Left ventricle myocardium inferior (tissue), 1 donor: ENCODE data around the gene PKDREJ. TPM values are rescaled to one million over a fixed set of nuclear protein-coding genes. Genes with fewer than 3 reads are reported as not detected.

Source experiments
- DNase-seq: peaks from one replicate; pipeline ENCODE4 v3.0.0-alpha.2; 2020
- H3K27ac ChIP-seq: fragments of 200-600 bp; replicated peaks from 2 replicates; pipeline ENCODE4 v1.8.0; 2021
- H3K27me3 ChIP-seq: fragments of 200-600 bp; 2 replicates; pipeline ENCODE4 v1.8.0; 2021; ENCODE audit warnings: low read depth
- H3K36me3 ChIP-seq: fragments of 200-600 bp; 2 replicates; pipeline ENCODE4 v1.8.0; 2021
- H3K4me1 ChIP-seq: fragments of 200-600 bp; 2 replicates; pipeline ENCODE4 v1.8.0; 2021
- H3K4me3 ChIP-seq: fragments of 200-600 bp; 2 replicates; pipeline ENCODE4 v1.8.0; 2021; ENCODE audit warnings: mild to moderate bottlenecking, moderate library complexity
- H3K9me3 ChIP-seq: fragments of 200-600 bp; replicated peaks from 2 replicates; pipeline ENCODE4 v1.8.0; 2021
- CTCF ChIP-seq: fragments of 200-600 bp; IDR thresholded peaks from 2 replicates; pipeline ENCODE4 v1.8.0; 2021; ENCODE audit warnings: antibody characterized with exemption, mild to moderate bottlenecking, borderline replicate concordance
- intact Hi-C: fragments of 100-400 bp; cut with micrococcal nuclease; formaldehyde crosslinking; loops from one replicate; pipeline ENCODE4 v1.11.0; 2022
- total RNA-seq: library from RNA; stranded (reverse); fragmentation: NEBNext Ultra II Directional; extraction: Animal tissue kit (Norgen Biotek cat#: 25700); gene quantifications from one replicate; pipeline ENCODE4 v1.2.1, GENCODE V29; 2021
- donor health status: DM: no; HTN: yes; CAD: no; lungs with severe emphysema.

PKDREJ gene
- total RNA-seq, 1 donor from 2014 or later = 0.08 TPM

DNA sequence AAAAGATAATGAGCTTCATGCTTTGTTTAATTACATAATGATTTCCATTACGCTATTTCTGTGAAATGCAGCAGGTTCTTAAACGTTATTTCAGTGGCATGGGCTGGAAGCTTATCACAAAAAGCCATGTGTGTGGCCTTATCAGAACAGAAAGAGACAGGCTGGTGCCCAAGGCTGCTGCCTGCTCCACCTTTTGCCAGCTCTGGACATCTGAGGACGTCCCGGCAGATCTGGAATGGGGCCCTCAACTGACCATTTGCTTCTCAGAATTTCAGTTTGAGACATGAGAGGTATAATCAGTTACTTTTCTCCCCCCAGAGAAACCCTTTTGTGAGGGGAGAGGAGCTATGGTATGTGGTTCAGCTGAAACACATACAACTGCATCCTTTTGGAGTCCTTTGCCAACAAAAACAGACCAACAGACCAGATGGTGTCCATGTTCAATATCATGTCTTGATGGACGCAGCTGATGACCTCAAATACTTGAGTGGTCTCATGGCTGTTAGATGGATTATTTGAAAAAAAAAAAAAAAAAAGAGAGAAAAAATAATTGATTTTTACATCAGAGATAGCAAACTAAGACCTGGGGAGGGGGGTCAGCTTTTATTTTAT lies 21.6 kb downstream of the PKDREJ start:
- no peak for DNase-seq
- TF ChIP-seq CTCF = no peak
- H3K9me3 ChIP-seq = no peaks in the 10 kb centered on the region
- peaks cover 33% of the 10 kb centered on the region for H3K36me3 ChIP-seq
- no peaks in the 10 kb centered on the region for H3K27me3 ChIP-seq
- H3K27ac ChIP-seq = peak overlapping the region; percentile 76
- H3K4me3 ChIP-seq = no peak overlapping the region
- intact Hi-C loops = no loop called here
- H3K4me1 ChIP-seq = peaks cover 92% of the 10 kb centered on the region

- Histone ChIP-seq H3K4me1 (peaks cover 92% of the 10 kb centered on the region), H3K9me3 (no peaks in the 10 kb centered on the region), H3K27ac (peak overlapping the region; percentile 76), H3K27me3 (no peaks in the 10 kb centered on the region), H3K36me3 (peaks cover 39% of the 10 kb centered on the region), H3K4me3 (no peak overlapping the region)
- TF ChIP-seq CTCF = no peak
- intact Hi-C loops = no loop called here
- no peak for DNase-seq
These were observed 22.2 kb downstream of the PKDREJ start for GRCh38 chr22:46240907-46241306.

- Histone ChIP-seq H3K27ac (peak overlapping the region; percentile 76), H3K27me3 (no peaks in the 10 kb centered on the region), H3K36me3 (peaks cover 42% of the 10 kb centered on the region), H3K4me3 (no peak overlapping the region), H3K4me1 (peaks cover 88% of the 10 kb centered on the region), H3K9me3 (no peaks in the 10 kb centered on the region)
- intact Hi-C loops = no loop called here
- TF ChIP-seq CTCF = no peak
- no peak for DNase-seq
These were observed 22.6 kb downstream of the PKDREJ start for GRCh38 chr22:46240506-46240905.

- Histone ChIP-seq H3K4me1 (peaks cover 84% of the 10 kb centered on the region), H3K4me3 (no peak overlapping the region), H3K36me3 (peaks cover 46% of the 10 kb centered on the region), H3K27ac (peak overlapping the region; percentile 76), H3K27me3 (no peaks in the 10 kb centered on the region), H3K9me3 (no peaks in the 10 kb centered on the region)
- no peak for DNase-seq
- no peak for TF ChIP-seq CTCF
- intact Hi-C loops = no loop called here
These were observed 23.1 kb downstream of the PKDREJ start for GRCh38 chr22:46240073-46240472.

DNA sequence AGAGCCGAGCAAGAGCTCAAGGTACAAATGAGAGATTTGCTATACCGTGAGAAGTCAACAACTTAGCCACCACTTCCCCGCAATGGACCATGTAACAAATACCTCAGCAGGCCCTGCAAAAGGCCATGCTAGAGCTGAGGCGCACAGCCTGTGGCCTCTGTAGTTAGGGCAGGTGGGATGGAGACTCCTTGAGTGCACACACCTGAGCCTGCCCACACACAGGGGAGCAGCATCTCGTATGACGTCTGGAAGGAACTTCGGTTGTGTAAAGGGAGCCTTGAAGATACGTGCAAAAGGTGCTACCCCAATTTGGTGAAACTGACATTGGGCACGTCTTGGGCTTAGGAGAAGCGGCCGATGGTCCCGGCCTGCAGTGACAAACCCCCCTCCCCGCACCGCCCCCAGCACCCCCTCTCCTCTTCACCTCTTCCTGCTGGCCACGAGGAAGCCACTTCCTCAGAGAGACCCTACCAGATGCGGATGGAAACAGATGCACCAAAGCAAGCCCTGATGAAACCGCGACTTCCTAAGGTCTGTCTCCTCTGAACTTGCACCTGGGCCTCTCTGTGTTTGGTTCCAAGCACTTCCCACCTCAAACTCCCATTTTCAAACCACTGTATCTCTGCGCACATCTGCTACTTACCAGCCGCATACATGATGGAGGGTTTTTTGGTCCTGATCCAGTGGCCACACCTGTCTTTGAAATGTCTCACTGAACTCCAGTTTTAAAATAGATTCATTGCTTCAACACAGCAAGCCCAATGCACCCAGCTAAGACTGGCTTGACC lies 23.7 kb downstream of the PKDREJ start:
- H3K4me3 ChIP-seq = no peak overlapping the region
- H3K9me3 ChIP-seq = no peaks in the 10 kb centered on the region
- H3K27me3 ChIP-seq = no peaks in the 10 kb centered on the region
- intact Hi-C loops = no loop called here
- peaks cover 77% of the 10 kb centered on the region for H3K4me1 ChIP-seq
- H3K27ac ChIP-seq = peak overlapping the region; percentile 83
- TF ChIP-seq CTCF = no peak
- peaks cover 47% of the 10 kb centered on the region for H3K36me3 ChIP-seq
- no peak for DNase-seq
